Left hindlimb (tissue), 1 donor: ENCODE results near the gene COG3.

Experiments used
- DNase-seq: peaks from one replicate; pipeline ENCODE4 v3.0.0-alpha.2; 2018

The COG3 gene

DNA sequence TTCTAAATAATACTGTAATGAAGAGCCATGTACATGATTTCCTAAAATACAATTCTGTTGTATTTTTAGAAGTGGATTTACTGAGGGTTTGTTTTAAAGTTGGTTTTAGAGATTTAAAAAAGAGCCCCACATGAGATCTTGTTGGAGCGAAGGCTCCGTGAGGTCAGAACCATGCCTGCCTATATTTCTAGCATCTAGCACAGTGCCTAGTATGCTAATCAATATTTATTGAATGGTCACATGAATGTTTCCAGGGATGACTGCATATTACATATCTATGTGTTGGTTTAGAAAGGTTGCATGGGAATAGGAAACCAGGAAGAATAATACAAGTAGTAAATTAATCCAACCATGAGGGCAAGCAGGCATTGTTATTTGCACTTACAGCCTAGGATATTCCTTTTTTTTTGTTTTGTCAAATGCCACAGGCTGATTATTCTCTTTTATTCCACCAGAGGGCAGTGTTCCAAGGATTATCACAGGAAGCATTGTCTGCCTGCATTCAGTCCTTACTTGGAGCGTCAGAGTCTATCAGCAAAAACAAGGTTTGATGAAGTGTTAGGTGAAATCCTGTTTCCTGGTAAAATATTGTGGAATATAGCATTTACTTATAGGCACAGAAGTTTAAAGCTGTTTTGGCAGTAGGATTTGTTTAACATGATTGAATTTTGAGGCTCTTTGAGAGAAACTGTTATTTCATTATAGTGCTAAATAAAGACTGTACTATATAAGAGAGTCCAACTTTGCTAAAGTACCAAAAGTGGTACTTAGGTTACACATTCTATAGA lies 46.8 kb downstream of the COG3 start:
- no peak for DNase-seq

DNA sequence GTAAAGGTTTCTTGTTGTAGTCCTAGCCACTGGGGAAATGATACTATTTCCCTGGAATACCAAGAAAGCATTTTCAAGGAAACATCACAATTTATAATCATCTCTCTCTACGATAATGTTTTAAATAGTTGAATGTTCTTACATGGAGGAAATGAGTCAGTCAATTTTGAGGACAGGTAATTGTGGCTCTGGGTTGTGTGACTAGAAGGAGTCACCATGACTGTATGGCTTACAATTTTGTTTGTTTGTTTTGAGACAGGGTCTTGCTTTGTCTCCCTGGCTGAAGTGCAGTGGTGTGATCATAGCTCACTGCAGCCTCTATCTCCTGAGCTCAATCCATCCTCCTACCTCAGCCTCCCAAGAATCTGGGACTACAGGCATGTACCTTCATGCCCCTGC lies 47.4 kb downstream of the COG3 start:
- no peak for DNase-seq

DNA sequence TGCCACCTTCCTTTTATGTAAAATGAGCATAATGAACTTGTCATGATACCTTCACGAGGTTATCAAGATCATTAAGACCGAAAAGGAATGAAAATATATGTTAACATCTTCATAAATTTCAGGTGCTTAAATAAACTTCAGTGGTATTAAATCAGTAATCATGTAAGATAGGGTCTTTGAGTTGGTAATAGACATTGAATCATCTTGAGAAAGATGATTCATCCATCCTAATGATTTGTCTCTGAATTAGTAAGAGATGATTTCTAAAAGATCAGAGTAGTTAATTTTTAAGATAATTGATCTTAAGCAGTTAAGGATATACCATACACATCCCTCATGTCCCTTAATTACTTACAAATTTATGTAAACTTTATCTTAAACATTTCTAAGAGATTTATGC lies 52.0 kb downstream of the COG3 start:
- no peak for DNase-seq

DNA sequence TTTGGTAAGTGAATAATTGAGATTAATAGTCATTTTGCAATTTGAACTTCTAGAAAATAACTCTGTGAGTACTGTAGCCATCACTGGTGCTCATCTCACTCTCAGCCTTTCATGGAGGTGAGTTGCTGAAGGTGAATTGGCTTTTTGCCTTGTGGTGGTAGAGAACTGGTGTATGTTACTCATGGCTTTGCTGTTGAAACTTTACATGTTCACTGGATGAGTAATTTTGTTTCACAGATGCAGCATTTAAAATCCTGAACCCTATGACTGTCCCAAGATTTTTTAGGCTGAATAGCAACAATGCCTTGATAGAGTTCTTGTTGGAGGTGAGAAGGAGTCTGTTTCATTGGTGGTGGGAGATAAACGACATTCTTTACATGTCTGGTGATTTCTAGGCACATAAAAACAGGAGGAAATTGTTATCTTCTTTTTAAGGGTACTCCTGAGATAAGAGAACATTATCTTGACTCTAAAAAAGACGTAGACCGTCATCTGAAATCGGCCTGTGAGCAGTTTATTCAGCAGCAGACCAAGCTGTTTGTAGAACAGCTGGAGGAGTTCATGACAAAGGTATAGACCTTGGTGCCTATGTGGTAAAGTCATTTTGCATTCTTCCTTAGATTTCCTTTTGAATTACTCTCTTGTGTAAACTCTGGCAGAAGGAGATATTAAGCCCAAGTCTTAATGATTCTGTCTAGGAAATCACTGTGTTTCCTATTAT lies 53.9 kb downstream of the COG3 start:
- no peak for DNase-seq

DNA sequence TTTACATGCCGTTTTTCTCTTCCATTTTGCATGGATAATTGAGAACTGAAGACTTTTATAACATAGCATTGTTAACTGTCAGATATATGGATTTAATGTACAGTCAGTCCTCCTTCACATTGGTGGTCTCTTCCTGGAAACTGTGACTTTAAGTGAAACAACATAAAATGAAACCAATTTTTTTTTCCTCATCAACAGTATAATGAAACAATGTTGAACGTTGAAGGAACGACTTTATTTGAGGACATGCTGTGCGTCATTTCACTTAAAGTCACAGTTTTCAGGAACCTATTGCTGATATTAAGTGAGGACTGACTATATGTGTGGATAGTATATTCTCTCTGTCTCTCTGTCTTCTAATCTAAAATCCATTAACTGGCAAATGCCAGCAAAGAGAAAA lies 54.8 kb downstream of the COG3 start:
- no peak for DNase-seq

DNA sequence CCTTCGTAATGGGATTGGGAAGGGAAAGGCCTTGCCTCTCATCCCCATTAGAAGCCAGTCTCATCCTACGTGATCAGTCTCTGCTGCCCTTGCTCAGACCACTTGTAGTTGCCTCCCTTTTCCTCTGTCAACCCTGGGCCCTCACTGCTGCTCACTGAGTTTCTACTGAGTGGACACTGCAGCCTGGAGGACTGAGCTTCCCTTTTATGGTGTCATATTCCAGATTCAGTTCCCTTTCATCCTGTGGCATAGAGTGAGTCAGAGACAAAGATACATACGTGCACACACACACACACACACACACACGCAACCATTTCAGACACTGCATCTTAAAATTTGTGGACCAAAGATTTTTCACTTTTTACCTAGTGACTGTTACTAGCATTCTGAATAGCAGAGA lies 56.6 kb downstream of the COG3 start:
- DNase-seq: no peak

DNA sequence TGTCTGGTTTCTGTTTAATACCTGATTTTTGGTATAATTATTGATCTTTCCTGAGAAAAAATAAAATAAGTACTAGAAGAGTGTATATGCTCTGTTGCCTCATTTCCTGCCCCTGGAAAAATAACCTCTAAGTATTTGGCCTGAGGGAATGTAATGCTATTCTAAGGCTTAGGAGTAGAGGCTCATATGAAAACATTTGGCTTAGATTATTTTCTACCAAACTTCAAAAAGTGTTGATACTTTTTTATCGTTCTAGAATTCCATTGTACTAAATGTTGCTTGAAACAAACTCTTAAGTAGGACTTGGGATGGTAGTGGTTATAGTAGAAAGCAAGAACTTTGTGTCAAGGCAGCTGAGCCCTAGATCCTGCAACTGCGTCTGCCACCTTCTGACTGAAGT lies 57.8 kb downstream of the COG3 start:
- no peak for DNase-seq

DNA sequence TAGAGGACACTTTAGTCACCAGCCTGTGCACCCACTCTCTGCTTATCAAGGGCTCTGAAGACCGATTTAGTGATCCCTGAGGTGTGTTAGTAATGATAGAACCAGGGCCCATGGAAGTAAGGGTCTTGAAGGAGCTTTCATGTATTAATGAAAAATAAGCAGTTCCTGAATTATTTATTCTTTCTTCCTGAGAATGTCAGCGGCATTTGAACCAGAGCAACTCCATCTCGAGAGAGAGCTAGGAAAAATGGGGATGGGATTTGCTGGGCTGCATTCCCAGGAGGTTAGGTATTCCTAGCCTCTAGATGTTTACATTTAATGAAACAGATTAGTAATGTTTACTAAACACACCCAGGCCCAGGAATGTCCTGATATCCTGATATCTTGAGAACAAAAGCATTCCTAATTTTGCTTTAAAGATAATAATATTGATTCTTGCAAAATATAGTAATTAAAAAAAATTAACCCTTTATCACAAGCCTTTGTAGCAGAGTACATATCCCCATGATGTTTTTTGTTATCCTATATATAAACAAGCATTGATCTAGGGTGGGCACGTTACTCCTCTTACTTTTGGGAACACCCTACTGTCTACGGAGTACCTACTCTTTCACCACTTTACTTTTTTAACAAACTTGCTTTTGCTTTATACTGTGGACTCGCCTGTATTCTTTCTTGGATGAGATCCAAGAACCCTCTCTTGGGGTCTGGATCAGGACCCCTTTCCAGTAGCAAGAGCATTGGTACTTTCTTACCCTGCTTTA lies 63.1 kb downstream of the COG3 start:
- DNase-seq: no peak

DNA sequence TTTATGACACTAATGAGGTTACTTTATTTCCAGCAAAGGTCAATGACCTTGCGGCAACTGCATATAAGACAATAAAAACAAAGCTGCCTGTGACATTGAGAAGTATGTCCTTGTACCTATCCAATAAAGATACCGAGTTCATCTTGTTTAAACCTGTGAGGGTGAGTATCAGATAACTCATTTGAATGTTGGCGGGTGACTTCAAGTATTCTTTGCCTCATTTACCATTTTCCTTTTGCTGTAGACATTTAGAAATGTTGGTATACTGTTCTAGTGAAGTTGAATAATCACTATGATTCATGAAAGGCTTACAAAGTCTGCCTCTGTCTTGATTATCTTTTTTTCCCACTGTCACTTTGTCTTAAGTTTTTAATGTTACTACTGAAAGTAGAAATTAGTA lies 65.0 kb downstream of the COG3 start:
- DNase-seq: no peak

DNA sequence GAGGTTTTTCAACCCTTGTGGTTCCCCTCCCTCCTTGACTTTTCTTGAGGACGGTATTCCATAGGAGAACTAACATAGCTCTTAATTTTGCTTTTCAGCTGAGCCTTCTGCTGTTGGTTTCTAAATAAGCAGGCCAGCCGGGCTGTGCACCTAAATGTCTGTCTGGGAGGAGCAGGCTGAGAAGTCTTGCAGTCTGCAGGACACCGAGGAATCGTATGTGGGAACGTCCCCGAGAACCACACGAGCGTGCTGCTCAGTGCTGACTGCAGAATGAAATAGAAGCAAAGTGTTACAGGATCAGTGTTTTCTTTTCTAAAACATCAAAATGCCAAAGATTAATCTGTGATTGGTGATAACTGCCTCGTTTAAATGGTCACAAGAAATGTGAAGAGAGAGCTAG lies 69.9 kb downstream of the COG3 start:
- no peak for DNase-seq

DNA sequence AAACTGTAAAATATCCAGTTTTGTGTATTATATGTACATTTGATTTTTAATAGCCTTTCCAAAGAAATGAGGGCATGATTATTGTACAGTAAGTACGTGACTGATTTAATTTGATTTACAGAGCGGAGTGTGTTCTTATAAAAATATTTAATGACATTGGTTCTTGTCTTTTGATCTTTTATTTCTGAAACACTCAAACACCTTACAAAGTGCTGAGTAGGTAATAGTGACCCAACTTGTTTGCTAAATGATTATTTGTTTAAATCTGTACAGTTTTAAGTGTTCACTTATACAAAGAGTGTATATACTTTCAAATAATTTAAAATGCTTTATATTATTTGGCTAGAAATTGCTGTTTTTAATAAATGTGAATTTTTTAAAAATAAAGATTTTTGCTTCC lies 71.5 kb downstream of the COG3 start:
- DNase-seq: no peak

DNA sequence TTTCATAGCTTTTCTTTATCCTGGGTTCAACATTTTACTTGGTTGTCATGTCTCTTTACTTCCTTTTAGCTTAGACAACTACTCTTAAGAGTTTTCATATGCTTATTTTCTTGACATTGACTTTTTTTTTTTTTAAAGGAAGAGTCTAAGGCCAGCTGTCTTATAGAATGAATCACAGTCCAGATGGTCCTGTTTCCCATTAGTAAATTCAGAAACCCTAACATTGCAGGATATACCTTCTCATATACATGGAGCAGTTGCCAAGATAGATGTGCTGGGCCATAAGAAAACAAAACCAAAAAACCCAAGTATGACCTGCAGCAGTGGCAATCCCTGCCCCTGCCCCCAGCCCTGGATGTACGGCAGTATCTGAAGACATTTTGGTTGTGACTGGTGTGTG lies 72.8 kb downstream of the COG3 start:
- no peak for DNase-seq

DNA sequence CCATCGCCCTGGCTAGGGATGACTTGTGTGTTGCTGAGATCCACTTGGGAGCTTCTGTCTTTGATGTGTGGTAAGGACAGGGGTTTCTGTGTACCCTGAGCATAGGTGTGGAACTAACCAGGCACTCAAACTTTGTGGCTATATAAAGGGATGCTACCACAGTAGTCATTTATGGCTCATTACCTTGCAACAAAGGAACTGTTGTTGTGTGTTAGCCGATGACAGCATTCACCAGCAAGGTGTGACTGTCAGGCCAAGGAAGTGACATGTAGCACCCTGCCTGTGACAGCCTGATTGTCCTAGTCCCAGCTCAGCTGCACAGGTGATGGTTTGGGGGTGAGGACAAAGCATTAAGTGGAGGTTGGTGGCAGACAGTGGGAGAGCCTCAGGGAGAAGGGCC lies 73.6 kb downstream of the COG3 start:
- DNase-seq: no peak

DNA sequence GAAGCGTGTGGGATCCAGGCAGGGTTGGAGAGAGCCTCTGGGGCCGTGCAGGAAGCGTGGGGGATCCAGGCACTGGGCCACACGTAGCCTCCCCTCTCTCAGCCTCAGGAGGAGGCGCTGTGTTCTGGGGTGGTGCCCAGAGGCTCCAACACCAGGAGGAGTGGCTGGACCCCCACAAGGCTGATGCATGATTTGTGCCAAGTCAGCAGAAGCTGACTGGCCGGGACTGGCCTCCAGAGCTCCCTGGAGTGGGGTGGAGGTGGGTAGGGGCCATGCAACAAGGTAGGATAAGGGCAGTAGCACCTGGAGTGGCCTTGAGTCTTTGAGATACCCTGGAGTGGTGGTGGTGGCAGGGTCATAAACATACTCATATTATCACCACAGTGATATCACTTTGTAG lies 75.5 kb downstream of the COG3 start:
- DNase-seq: no peak

DNA sequence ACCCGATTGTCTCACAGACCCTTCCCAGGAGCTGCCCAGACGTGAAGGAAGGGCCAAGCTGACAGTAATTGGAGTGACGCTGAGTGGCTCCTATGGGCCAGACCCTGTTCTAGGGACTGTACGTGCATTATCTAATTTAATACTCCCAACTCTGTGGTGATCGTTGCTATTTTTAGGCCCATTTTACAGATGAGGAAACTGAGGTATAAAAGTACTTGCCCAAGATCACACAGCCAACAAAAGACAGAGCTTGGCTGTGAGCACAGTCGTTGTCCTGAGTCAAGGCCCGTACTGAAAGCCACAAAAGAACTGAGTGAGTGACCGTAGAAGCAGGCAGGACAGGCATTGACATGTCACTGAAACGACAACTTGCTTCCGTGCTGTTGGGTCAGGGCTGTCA lies 76.1 kb downstream of the COG3 start:
- DNase-seq: no peak

DNA sequence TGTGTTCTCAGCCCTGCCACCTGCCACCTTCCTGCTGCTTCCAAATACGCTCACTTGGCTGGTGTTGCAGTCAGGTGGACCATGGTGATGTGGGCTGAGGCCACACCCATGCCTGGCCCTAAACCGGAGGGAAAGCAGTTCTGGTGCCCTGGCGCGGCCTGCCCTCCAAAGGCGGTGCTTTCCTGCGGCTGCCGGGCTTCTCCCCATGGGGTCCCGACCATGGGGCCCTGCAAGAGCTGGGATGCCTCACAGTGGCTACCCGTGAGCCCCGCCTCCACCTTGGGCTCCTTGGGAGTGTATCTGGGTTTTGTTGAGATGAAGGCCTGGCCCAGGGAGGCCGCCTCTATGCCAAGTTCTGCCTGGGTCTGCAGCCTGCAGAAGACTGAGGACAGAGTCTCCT lies 77.1 kb downstream of the COG3 start:
- DNase-seq: no peak

DNA sequence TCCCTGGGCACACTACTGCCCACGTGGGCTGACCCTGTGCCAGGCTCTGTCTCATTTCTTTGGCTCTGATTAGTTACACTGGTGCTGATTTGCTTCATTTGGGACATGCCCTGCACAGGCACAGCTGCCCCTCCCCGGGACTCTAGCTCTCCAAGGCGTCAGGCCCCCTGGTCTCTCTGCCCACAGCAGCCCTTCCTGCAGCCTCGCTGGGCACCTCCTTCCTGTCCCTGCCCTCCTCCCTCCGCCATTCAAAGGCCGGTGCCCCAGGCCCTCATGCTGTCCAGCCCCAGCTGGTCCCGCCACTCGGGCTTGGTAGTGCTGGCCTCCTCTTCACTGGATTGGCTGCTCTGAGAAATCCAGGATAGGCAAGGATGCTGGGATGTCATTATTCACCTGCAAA lies 77.7 kb downstream of the COG3 start:
- no peak for DNase-seq

DNA sequence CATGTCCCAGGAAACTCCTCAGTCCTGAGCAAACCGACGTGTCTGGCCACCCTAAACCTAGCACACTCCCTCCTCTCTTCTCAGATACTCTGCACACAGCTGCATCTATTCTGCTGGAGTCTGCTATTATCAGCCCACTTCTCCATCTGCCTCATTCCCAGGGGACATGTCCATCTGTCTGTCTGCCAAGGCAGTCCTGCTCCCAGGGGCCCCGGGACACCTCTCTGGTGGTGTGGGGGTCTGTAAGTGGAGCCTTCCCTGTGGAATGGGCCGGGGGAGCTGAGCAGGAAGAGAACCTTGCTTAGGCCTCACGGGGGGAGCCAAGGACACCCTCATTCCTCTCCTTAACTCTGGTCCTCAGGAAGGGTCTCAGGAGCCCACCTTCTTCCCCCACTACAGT lies 78.1 kb downstream of the COG3 start:
- no peak for DNase-seq

DNA sequence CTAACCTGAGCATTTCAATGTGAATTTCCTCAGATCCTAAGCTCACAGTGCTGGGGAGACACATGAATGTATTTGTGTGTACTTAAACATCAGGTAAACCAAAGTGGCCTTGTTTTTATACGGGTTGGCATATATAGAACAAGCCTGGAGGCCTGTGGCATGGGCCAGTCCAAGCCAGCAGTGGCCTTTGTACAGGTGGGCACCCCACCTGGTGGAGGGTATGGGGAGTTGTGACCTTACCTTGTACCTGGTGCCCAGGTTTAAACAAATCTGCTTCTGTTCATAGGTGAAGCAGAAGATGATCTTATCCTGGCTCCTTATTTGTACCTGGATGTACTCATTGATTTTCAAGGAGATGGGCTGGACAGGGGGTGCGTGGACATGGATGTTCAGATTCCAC lies 79.8 kb downstream of the COG3 start:
- no peak for DNase-seq

DNA sequence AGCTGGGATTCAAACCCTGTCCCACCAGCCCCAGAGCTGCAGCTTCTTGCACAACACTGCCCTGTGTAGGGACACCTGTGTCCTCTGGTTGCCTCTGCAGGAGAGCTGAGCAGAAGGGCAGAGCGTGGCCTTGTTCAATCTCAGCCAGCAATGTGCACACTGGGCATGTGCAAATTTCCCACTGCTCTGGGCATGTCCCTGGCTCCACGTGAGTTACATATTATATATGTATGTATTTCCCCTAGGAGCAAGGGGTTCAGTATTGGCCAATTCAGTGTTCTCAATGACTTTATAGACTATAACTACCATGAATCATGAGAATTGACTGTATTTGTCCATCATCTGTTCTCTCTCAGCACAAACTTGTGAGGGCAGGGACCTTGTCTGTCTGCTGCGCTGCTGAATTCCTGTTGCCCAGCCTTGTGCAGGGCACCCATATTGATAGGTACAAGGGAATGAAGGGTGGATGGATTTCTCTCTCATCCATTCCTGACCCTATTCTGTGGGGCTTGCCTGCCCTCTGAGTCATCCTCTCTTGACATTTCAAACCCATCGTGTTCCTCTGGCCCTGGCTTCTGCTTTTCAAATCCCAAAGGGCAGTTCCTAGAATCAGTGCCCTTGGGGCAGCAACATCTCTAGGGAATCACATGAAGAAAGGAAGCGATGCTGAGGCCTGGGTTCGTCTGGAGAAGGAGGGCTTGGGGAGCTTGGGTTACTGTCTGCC lies 81.1 kb downstream of the COG3 start:
- no peak for DNase-seq

DNA sequence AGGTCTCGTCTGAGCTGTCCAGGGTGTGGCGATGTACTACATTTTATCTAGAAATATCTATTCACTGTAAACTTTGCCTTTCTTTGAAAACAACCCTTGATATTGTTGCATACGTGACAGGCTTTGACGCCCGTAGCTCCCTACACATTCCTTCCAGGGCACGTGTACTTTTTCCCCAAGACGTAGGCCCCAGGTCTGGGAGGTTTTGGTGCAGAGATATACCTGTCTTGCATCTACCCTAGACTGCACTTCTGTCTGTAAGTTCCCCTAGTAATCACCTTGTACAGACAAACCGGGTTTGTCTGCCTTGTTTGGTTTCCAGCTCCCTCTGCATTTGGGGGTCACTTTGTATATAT lies 81.6 kb downstream of the COG3 start:
- DNase-seq: no peak

DNA sequence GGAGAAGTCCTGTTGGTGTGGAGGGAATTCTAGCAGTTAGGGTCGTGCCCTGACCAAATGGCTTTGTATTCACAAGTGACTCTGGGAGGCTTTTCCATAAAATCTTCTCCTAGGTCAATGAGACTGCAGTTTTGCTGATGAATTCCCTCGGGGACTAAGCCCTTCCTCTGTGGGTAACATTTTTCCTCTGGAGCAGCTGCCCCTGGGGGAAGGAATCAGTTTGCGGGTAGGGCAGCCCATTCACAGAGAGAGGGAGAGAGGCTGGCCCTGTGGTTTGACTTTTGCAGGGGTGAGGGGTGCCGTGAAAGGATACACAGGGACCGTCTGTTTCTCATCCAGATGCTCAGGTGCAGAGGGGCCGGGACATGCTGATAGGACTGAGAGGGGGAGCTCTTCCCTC lies 83.5 kb downstream of the COG3 start:
- DNase-seq: no peak

DNA sequence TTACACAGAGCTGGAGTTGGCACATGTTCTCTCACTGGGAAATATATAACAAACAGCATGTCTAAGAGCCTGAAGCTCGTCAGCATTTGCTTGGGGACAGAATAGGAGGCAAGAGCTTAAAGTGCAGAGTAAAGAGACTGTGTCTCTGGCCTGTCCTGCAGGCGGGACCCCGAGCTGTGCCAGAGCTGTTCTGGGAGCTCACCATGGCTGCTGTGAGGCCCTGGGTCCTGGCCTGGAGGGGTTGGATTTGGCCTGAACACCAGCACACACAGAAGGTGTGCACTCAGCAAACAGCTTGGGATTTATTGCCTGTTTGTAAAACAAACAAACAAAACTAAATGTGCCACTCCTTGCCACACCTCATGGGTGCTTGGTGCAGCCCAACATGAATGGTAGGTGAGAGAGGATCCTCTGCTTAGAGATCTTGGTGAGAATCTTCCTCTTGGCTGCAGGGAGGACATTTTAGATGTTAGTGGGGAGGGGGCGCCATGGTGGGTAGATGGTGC lies 89.9 kb downstream of the COG3 start:
- no peak for DNase-seq
